Hematopoietic multipotent progenitor cell treated with erythropoietin and hydrocortisone succinate and interleukin-3 and kit ligand, for 15 days (in vitro differentiated cells): Measurements from ENCODE around the gene MTARC2.

Source experiments
- DNase-seq: peaks from one replicate; pipeline ENCODE4 v3.0.0-alpha.2; 2015; ENCODE audit warnings: low spot score

The MTARC2 gene

DNA sequence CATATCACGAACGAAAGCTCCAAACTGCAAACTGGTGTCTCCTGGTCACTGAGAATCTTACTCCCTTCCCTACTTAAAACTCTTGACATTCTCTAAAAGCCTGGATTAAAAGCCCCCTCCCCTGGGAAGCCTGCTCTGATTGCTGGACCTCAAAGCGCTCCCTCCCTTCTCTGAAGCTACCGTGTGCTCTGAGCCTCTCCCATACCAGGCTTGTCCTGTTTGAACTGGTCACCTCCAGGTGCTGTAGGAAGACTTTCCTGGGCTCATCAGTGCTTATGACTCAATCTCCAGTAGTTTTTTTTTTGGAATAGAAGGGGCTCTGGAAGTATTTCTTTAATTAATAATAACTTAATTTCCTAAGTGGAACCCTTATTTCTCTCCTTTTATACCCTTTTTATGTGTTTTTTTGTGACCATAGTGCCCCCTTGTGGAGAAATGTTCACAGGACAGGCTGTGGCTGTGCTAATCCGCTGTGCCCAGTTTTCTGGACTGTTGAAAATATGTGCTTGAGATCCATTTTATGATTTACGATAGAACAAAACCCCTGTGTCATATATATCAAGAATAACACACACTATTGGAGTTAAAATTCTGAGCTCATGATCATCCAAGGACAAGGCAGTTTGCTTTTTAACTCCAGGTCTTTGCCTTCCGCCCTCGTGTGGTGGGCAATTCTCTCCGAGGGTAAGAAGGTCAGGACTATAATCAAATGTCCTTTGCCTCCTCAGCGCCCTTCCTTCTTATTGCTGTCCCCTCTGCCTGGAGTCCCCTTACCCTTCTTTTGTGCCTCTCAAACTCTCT lies 55.5 kb downstream of the MTARC2 start:
- peak; percentile 41 for DNase-seq

DNA sequence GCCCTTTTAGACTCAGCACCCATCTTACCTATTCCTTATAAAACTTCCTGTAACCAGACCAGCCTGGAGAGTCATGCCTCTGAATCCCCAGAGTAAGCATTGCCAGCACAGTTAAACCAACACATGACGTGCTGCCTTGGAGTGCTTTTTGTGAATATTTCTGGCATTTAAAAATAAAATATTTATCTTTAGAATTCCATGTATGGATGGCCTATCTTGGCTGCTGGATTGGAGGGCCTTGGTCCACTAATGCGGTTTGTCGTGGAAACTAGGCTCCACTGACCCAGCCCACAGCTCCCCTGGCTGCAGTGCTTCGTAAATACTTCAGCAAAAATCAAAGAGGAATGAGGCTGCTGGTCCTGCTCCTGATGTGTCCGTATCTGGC lies 56.1 kb downstream of the MTARC2 start:
- no peak for DNase-seq

DNA sequence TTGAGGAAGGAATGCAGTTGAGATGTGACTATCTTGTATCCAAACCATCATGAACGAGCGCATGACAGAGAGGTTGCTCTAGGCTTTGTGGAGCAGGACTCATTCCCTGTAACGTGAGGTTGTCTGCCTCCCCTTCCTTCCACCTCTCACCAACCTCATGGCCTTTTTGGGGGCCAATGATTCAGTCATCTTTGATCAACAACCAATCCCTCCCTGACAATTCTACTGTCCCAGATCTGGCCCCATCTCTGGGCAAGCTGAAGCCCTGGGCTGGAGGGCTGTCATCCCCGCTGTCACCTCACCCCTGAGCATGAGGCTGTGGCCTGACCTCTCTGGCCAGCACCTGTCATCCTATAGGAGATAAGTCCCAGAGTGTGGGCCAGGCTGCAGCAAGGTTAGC lies 58.3 kb downstream of the MTARC2 start:
- no peak for DNase-seq

DNA sequence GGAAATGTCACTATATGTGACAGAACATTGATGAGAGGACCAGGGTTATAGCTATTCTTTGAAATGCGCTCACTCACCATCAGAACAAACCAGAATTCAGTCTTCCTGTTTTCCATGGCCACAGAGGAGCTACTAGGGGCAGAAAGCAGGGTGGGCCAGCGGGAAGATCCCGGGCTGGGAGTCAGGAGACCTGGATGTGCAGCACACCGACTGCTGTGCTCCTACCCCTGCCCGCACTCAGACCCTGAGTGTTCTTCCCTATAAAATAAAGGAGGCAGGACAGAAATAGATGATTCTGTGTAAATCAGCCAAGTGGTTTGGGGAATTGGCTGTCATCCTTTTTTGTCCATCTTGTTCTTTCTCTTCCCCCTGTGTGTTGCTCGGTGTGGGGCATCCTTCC lies 59.6 kb downstream of the MTARC2 start:
- no peak for DNase-seq

DNA sequence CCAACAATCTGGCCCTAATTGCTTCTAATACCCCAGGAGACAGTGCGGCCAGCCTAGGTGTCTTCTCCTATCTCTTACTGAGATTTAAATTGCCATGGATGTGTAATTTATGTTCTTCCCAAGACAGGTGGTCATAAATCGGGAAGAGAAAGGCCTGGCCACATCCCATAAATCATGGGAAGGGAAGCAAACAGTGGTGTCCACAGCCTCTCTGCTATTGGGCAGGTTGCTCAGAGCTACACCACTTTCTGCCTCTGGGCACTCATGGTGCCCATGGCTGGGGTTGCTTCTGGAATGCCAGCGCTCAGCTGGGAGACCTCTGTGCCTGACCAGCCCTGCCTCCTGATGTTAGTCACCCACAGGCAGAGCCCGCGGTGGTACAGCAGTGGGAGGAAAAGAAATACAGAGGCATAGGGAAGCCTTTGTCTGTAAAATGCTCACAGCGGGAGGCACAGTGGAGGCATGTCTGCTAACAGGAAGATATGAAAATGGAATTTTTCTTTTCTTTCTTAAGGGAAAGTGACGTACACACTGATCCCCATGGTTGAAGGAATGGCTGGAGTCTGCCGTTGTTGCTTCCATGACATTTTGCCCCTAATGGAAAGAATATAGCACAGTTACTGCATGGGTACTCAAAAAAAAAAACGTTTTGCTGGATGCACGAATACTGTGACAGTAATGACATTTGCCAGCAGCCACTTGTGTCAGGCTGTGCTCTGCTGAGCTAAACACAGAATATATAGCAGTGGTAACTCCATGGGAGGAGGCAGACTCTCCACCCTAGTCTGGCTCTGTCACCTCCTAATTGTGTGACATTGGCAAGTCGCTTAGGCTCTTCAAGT lies 60.4 kb downstream of the MTARC2 start:
- no peak for DNase-seq

DNA sequence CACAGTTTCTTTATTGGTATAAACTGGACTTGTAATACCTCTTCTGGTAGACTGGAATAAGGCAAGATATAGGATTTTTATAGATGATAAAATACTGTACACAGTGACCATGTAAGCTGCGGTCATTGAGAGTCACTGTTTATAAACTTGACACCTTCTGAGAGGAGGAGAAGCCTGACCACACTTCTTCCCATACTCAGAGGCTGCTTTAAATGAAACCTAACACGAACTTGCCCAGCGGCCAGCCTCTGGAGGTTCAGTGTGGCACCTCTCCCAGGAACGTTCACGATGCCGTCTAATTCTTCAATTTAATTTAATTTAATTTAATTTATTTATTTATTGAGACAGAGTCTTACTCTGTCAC lies 61.0 kb downstream of the MTARC2 start:
- DNase-seq, result no peak

DNA sequence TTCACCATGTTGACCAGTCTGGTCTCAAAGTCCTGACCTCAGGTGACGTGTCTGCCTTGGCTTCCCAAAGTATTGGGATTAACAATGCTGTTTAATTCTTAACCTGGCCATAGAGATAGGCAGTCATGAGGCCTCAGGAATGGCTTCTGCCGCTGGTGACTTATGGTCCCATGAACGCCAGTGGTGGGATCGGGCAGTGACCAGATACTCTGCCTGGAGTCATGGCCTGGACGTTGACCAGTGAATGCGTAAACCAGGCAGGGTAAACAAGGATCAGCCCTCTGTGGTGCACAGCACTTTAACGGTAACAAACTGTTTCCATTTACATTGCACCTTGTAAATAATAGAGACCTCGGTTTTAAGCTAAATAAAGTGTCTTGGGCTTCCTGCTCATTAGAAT lies 61.6 kb downstream of the MTARC2 start:
- DNase-seq, result no peak

DNA sequence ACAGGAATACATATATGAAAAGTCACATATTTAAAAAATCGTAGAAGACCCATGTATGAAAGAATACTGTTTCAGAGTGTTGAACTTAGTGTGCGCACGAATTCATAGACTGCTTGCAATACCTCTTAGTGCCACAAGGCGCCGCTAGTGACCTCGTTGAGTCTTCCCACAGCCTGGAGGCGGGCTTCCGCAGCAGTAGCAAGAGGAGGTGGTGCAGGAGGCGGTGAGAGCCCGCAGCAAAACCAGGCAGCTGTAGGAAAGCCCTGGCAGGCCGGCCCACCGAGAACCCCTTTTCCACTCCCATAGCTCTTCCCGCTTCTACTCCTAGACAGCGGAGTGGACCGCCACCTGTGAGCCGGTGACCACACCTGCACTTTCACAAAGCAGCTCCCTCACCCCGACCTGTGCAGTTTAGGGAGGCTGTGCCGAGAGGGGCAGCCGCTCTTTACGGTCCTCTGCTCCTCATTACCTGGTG lies 62.1 kb downstream of the MTARC2 start:
- peak; percentile 67 for DNase-seq

DNA sequence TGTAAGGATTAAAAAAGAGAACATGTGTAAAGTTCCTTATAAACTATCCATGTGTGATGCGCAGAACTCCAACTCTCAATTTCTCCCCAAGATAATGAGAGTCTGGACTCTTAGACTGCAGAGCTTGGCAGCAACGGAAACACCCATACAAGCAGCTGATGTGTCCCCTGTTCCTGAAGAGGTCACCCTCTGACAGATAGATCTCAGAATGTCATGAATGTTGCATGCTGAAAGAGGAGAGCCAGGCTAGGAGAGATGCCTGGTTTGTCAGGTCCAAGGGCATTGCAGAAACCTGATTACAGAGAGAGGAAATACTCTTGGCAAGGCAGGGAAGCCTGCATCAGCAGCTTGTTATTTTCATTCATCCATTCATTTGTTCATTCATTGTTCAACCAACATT lies 62.8 kb downstream of the MTARC2 start:
- no peak for DNase-seq

DNA sequence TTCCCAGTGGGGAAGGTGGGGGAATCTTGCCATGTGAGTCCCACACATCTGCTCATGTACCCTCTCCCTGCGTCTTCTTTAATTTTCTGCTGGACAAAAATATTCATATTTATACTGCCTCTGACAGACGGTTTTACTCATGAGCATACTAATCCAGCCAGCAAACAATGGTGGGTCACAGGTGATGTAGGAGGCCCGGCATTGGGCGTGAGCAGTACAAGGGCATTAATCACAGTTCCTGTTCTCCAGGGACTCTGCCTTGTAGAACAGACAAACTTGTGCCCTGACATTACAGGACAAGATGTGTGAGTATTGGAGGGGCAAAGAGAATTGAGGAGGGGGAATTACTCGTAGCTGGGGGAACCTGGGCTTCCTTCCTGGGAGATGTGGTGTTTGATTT lies 63.6 kb downstream of the MTARC2 start:
- DNase-seq, result no peak

DNA sequence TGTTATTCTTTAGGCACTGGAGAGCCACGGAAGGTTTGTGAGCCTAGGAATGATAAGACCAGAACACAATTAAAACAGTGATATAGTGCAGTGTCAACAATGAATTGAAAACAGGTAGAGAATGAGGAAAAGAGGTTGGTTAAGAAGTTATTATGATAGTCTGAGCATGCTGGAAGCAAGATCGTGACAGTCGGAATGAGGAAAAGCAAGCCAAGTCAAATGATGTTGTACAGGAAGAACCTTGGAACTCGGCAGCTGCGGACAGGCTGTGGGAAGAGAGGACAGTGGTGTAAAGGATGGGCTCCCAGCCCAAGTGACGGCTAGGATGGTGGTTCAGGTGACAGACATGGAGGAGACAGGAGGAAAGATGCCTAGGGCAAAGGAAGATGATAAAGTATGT lies 64.2 kb downstream of the MTARC2 start:
- no peak for DNase-seq

DNA sequence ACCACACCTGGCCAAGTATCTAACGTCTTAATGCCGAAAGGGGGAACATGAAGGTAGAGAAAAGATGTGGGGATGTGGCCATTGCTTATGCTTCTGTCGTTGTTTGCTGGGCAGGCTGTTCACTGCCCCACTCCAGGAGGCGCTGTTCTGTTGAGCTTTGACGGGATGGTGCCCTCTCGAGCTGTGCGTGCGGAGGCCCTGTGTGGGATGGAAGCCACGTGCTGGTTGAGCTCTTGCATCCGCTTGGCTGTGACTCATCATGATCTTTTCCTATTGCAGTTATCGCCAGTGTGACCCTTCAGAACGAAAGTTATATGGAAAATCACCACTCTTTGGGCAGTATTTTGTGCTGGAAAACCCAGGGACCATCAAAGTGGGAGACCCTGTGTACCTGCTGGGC lies 64.9 kb downstream of the MTARC2 start:
- DNase-seq, result no peak

DNA sequence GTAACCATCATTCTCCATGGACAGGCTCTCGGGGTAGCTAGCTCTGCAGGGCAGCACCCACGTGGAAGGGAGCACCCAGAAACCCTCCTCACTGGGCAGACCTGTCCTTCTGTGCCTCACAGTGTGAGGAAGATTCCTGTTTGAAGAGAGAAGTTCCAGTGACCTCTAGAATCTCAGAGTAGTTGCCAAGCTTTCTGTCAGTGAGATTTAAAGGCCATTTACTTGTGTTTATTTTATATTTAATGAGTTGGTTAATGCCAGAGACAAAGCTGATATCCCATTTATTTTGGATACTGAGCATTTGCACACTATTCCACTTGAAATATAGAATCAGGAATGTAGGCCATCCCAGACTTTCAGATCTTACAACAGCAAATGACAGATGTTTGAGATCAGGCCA lies 67.3 kb downstream of the MTARC2 start:
- DNase-seq, result no peak

DNA sequence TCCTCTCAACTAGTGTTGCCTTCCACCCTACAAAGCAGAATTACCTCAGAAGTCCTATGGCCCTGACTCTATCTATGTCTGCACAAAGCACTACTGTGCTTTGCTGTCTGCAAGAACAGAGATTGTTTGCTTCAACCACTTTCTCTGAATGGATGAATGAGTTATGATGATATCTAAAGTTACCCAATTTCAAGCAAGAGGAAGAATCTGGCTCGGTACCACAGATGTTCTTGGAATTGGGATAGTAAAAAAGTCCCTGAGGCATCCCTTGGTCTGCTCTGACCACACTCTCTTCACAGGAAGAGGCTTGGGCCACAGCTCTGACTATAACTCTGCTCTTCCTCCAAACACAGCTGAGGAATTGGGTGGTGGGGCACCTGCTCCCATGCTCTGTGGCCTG lies 69.8 kb downstream of the MTARC2 start:
- DNase-seq, result no peak

DNA sequence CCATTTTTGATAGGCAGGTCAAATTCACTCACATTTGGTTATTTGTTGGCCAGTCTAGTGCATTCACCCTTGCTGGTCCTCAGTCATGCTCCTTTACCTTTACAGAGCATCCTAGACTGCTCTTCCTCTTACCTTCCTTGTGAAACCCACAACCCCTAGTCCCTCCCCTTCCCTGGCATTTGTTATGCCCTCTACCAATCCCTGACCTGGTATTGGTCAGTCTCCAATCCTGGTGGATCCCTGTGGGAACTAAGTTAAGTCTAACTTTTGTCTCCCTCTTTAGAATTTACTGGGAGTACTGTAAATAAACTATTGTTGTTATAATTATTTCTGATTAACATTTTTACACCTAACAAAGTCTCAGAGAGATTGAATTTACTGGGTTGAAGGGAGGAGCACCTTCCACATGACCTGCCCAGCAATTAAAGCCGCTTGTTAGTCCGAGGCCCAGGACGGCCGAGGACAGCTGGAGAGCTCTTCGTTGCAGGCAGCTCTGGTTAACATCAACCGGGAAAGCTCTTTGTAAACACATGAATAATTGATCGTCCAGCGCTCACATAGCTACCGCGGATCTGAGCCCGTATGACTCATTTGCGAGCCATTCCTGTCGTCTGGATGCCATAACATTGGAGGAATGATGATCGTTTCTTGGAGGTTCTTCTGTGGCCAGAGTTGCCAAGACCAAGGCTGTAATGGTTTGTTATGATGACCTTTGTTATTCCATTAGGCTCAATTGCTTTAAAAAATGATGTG lies 70.5 kb downstream of the MTARC2 start:
- no peak for DNase-seq

DNA sequence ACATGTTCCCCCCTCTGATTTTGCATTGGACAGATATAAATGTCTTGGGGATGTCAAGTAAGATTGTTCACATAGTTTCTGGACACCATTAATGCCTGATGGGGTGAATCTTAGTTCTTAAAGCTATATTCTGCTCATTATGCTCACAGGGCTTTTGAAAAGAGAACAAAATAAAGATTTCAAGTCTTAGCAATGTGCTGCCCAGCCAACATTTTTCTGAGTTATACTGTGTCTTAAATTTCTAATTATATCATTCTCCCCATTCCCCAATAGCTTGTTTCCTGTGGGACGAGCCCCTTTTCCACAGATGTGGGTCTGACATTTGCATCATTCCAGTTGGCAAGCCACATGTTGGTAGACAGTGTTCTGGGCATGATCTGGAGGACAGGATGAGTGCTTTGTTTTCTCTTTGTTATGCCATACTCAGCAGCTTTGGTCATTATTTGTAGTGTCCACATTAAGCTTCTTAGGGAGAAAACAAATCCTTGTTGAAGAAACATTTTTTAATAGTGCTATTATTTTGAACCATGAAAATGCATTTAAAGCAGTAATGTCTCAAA lies 71.4 kb downstream of the MTARC2 start:
- DNase-seq, result no peak

DNA sequence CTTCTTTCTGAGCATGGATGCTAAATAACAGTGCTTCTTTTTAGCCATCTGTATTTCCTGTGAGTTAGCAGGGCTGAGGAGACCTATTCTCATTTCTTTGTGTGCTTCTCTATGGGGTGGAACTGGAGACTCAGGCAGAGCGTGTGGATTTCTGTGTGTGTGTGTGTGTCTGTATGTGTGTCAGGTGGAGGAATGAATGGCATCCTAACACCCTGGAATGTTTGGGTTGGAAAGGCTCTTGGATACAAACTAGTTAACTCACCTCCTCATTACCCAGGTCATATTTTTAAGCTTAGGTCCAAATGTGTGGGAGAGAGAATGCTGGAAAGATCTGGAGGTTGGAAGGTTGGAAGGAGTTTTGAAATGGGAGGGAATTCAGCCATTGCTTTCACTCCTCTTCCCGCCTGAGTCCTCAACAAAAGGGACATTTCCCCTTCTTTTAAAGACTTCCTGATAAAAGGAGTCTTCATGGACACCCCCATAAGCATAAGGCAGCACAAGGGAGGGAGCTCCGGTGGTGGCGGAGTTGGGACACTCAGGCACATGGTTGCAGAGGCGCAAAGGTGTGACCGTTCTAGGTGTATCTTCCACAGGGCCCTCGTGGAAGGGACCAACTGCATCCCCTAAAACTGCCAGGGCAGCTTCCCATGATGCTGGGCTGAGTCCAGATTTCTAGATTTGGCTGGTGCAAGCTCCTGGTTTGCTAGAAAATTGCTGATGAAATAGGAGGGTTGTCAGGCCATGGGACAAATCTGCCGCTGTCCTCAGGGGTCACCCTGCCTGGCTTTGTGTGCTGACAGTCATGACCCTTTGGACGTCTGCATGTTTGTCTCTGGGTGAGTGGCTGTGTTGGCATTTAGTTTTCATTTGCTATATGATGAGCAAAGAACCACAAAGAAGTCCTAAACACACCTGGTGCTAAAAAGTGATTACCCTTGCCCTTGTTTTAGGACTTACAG lies 76.2 kb downstream of the MTARC2 start:
- DNase-seq, result no peak

DNA sequence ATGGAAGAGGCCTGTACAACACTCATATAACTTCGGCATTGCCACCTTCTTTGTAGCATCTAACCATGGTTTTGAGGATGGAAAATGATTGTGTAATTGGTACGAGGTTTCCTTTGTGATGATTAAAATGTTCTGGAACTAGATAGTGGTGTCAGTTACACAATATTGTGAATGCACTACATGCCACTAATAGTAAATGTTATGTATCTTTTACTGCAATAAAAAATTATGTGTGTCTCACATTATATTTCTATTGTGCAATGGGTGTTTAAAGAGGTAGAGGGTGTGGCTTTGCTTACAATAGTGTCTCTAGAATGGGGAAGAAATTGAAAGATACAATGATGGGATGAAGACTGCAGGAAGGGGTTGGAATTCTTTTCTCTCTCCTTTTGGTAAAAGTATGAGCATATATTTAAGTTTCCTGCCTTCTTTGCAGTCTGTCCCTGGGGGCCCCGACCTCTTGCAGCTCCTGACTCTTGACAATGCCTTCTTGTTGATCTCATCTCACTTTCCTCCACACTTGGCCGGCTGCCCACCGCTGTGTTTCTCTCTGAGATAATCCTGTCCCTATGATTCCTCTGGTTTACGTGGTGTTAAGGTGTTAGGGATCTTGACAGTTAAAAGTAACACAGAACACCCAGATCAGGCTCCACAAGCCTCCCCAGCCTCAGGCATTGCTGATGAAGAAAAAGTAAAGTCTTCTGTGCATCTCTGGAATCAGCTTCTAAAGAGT lies 77.9 kb downstream of the MTARC2 start:
- no peak for DNase-seq

DNA sequence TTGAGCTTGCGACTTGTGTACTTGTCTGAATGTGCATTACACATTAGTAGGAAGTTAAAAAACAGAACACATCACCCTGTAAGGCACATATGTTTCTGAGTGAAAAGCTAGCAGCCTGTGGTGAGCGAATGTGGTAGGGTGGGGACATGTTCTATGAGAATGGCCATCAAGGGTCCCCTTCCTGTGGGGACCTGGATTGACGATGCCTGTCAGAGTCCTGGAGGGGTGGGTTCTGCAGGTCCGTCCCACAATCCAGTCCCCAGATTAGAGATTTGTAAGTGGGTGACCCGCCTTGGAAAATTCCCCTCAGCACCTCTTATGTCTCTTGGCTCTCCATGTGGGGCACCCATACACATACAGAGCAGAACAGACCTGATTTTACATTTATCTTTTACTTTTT lies 78.6 kb downstream of the MTARC2 start:
- no peak for DNase-seq

DNA sequence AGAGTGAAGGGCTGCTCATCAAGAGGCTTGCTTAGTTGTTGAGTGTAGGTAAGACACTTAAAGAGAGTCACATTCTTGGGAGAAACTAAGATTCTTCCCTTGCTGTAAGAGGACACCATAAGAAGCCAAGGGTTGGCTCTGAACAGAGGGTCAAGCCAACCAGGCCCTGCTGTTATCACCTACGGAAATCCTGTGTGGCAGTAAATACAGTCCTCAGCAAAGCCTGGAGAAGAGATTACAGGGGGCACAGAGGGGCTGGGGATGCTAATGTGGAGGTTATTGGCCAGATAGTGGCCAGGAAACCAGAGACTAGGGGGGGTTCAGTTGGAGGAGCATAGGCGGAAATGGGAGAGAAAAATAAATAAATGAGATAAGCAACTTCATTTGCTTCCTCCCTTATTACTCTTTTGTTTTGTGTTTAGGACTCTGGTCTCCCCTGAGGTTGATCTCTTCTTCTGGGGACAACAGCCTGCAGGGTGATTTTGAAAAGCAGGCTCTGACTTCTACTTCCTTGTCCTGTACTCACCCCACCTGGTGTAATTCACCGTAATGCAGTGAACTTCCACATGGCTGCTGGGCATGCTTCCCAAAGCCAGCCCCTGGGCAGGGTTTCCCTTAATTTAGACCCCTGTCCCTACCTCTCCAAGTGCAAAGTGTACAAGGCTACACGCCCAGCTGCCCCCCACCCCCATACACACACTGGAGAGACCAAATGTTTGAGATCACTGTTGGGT lies 79.5 kb downstream of the MTARC2 start:
- no peak for DNase-seq
